ENCODE results near the gene SYT9.

DNA sequence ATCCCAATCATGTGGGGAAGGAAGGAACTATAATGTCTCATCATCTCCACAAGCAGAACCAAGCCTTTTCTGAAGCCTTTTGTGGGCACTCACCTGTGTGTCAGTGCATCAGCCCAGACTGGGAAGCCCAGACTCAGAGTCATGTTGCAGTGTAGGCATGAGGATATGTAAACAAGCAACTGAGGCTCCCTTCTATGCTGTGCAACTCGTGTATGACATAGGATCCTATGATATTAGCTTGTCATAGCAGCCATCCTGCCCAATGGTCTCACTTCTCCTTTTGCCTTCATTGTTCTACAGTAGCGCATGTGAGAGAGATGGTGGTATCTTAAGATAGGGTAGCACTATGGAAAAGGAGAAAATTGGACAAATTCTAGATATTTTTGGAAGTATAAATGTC lies 130.2 kb downstream of the SYT9 start:
- TF ChIP-seq, protein P1, sequence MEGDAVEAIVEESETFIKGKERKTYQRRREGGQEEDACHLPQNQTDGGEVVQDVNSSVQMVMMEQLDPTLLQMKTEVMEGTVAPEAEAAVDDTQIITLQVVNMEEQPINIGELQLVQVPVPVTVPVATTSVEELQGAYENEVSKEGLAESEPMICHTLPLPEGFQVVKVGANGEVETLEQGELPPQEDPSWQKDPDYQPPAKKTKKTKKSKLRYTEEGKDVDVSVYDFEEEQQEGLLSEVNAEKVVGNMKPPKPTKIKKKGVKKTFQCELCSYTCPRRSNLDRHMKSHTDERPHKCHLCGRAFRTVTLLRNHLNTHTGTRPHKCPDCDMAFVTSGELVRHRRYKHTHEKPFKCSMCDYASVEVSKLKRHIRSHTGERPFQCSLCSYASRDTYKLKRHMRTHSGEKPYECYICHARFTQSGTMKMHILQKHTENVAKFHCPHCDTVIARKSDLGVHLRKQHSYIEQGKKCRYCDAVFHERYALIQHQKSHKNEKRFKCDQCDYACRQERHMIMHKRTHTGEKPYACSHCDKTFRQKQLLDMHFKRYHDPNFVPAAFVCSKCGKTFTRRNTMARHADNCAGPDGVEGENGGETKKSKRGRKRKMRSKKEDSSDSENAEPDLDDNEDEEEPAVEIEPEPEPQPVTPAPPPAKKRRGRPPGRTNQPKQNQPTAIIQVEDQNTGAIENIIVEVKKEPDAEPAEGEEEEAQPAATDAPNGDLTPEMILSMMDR (IDR thresholded peaks at IDR 0.05; ENCODE audit: low read depth, low read length, poor library complexity, severe bottlenecking), result no peak
- no peak for TF ChIP-seq EZH2phosphoT487 (IDR thresholded peaks at IDR 0.05; ENCODE audit: borderline replicate concordance, low read length)
